HG03103 (cell line): ENCODE data around the gene CAMK4.

ENCODE experiments used
- ATAC-seq: cut with Tn5 transposase; IDR thresholded peaks from one replicate; pipeline ENCODE4 v1.9.1; 2021; ENCODE audit warnings: low read depth; ENCODE audit not compliant: unreplicated experiment

The CAMK4 gene

DNA sequence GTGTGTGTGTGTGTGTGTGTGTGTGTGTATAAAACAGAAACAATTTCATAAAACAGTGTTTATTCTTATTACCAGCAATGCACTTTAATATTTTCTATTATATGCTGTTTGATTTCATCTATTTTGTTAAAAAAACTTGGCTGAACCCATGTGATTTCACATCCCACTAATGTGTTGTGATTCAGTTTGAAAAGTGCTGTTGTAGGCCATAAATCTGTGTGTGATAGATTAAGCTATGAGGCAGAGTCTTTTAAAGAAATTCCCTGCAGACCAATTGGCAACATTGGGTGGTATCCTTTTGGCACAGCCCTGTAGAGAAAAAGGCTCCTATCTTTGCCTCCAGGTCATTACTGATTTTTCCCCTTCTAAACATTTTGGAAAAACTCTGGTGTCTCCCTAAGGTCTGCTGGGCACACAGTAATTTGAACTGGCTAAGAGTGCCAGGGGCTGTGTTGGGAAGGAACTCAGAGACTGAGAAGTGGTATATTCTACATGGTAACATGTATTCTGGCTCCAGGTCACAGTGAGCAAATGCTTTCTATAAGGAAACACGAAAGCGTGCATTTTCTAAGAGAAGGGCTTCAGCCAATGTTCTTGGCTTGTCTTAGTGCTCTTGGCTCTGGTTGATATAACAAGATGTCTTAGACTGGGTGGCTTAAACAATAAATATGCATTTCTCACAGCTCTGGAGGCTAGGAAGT lies 4.5 kb downstream of the CAMK4 start:
- no peak for ATAC-seq

DNA sequence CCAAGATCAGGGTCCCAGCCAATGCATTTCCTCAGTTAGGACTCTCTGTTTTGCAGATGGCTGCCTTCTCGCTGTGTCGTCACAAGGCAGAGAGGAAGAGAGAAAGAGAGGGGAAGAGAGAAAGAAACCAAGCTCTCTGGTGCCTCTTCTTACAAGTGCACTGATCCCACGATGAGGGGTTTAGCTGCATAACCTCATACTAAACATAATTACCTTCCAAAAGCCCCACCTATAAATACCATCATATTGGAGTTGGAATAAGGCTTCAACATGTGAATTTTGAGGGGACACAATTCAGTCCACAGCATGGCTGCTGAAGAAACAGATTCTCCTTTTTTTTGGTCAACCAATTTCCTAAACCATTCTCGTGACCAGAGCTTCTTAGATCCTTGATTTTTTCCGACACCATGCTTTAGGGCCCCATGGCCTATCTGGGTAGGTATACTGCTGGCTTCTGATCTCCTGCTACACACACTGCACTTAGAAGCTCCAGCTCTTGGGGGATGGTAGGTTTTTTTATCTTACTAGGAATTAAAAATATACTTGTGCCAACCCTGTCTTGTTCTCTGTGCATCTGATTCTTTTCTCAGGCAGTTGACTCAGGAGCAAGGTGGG lies 5.1 kb downstream of the CAMK4 start:
- no peak for ATAC-seq

DNA sequence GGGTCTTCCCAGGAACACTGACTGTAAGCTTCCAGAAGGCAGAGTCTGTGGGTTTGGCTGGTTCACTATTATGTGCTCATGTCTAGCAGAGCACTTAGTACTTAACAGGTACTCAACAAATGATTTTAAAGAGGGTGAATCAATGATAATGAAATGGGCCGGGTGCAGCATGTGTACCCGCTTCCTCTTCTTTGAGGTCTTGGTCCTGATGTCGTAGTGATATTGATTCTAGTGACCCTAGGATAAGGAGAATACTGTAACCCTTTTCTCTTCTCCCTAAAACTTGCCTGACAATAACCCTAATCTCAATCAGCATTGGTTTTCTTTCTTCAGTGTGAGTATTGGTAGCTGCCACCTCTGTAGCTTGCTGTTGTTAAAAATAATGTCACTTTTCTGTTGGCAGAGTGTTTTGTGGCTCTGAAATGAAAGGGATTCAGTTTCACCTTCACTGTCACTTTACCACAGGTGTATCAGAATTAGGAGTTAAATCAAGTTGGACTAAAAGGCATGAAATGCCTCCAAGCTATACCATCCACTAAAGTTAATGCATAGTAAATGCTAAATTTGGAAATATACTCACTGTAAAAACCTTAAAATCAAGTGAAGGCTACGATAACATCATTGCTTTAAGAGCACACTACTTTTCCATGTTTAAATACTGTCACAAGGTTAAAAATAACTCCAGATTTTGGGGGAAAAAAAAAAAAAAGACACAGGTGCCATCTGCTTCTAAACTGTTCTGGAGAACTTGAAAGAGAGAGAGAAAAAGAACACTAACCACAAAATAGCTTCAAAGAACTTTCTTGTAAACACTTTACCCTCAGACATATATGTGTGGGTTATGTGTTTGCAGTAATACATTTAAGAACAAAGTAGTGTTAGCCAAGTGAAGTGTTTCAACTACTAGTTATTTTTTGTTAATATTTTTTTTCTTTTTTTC lies 6.0 kb downstream of the CAMK4 start:
- ATAC-seq = no peak

DNA sequence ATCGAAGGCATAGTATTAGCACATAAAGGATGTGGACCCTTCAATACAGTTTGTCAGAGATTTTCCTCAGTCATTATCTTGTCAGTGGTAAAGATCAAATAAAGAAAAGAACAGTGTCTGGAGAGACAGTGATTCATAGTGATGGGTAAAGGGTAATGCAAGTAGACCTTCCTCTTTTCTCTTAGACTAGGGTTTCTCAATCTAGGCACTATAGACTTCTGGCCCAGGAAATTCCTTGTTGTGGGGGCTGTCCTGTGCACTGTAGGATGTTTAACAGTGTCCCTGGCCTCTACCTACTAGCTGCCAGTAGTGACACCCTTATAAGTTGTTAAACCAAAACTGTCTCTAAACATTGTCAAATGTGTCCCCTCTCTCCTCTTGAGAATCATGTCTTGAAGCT lies 6.9 kb downstream of the CAMK4 start:
- no peak for ATAC-seq

DNA sequence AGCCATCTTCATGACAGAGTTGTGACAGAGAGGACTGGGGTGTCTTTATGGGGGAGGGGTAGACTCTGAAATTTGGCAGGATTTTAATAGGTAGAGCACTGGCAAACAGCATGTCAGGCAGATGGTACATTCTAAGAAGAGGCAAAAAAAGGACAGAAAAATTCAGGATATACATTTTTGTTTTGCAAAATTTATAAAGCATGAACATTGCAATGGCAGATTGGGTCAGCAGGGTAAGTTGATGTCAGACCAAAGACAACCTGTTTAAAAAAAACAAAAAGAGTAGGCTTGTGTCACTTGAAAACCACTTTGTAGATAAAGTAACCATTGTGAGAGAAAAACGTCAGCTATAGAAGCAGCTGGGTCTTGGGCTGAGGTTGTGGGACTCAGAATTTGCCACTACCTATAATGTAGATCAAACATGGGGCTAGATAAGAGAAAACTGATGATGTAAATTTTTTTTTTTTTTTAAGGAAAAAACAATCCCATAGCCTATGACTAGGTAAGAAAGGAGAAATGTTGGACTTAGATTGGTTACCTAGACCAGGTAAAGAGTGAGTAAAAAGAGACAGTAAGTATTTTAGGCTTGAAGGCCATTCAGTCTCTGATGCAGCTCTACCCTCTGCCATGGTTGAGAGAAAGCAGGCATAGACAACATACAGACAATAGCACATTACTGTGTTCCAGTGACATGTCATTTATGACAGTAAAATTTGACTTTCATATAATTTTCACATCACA lies 8.3 kb downstream of the CAMK4 start:
- no peak for ATAC-seq

DNA sequence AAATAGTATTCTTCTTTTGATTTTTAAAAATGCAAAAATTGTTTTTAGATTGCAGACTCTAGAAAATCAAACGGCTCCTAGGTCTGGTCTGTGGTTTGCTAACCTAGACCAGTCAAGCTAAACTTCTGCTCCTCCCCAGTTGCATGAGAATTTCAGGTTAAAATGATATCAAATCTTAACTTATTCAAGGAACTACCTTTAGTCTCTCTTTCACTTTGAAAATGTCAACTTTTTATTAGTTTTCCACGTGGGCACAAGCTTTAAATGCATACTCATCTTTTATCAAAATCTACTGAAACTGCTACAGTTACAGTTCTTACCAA lies 8.8 kb downstream of the CAMK4 start:
- ATAC-seq = no peak

DNA sequence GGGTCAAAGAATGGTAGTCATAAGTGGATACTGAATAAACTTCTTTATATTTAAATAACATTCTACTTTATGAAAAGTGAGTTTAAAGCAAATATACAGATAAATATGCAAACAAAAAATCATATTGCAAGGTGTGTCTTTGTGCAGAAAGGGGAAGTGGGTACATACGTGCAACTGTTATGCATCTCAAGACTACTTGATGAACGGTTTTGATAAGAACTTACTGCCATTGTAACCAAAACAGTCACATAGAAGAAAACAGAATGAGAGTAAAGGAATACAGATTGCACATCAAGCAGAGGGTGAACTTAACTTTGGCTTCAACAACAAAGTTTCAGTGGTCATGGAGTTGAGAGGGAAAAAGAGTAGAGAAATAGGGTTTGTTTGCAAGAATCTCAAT lies 9.9 kb downstream of the CAMK4 start:
- no peak for ATAC-seq

DNA sequence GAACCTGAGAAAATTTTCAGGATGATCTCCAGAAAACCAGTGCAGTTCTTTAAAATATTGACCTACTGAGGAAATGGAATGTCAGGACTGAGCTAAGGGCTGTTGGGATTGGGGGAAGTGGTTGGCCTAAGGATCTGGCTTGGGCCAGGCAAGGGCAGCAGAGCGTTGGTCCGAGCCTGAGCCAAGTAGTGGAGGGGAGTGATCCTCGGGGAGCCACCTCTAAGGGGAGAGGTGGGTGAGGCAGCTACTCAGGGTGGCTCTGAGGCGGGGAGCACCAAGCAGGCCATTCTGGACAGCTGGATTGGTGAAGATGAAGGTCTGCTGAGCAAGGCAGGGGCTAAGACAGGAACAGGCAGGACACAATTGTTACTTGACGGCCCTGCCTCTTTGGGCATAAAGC lies 11.5 kb downstream of the CAMK4 start:
- no peak for ATAC-seq

DNA sequence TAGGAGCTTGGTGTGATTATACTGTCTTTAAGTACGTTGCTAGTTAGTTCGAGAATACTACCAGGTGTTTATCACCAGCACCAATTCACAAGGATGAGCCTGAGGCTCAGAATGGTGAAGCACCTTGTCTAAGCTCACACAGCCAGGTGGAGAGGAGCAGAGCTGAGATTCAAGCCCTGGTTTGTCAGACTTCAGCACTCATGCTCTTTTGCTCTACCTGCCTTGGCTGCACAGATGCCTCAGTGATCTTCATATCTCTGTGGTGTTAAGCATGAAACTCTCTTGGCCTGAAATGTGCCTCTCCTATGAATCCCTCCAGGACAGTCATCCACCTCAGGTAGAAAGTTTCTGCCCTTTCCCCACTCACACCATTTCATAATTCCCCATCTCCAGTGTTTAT lies 12.2 kb downstream of the CAMK4 start:
- ATAC-seq = no peak

DNA sequence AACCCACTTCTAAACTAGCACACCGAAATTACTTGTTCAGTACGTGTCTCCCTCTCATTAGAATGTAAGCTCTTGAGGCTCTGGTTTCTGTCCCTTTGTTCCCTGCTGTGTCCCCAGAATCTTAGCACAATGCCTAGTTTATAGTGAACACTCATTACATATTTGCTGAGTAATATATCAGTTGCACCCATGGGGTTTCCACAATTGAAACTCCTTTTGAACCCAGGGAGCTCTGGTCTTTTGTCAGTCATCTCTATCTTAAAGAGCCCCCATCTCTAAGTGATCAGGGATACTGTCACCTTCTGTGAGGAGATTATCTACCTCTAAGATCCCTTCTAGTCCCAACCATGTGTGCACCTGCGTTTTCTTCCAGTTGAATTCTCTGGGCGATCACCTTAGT lies 12.8 kb downstream of the CAMK4 start:
- no peak for ATAC-seq

DNA sequence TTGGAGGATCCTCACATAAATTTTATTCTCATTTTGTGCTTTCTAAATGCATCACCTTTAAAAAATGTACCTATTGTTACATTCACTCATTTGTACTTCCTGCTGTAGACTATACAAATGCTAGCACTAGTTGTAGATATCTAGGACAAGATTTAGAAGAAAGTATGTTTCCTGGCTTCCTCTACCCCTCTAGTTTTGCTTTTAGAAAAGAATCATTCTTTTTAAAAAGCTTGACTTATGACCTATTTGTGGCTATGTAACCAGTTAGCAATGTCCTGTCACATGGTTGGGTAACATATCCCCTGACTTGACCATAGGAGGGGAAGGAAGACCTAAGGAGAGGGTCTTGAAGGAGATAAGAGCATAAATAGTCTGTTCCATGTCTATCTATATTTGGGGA lies 13.3 kb downstream of the CAMK4 start:
- no peak for ATAC-seq

DNA sequence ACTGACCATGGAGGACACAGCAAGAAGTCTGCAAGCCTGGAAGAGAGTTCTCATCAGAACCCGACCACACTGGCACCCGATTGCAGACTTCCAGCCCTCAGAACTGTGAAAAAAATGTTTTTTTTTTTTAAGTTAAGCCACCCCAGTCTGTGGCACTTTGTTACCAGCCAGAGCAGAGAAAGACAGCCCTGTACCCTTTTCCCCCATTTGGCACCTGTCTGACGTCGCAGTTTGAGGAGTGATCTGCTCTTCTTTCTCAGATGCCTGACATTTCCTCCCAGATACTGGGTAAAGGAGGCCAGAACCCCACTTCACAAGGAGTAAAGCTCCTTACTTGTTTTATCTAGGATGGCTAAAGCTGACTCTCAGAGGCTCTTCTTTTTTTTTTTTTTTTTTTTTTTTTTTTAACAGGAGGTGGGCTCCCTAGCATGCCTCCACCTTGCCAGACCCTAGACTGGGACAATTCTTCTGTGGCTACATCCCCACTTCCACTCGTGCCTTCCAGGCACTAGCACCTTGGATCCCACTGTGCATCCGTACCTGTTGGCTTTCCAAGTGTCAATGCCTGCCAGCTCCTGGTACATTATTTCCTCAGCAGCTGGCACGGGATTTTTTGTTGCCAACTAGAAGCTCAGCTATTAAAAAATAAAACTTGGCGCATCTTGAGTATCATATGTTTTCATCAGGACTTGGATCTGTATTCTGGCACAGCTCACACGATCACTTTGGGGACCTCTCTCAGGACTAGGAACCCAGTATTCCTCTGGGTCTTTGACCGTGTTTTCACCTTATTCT lies 14.4 kb downstream of the CAMK4 start:
- ATAC-seq = no peak

DNA sequence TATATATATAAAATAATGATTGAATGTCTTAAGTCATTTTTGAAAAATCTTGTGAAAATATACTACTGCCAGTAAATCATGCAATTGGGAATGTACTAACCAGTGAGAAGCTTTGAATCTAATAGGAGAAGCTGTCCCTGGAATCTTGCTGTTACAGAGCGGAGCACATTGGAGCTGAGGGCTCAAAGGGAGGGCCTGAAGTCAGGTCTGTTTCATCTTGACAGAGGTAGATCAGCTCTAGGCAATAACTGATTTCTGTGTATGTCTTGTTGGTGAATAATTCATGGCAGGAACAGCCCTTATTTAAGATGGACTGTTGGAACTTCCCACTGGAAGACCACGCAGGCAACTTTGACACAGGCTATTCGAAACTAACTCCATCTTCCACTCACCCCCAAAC lies 17.5 kb downstream of the CAMK4 start:
- ATAC-seq = no peak

DNA sequence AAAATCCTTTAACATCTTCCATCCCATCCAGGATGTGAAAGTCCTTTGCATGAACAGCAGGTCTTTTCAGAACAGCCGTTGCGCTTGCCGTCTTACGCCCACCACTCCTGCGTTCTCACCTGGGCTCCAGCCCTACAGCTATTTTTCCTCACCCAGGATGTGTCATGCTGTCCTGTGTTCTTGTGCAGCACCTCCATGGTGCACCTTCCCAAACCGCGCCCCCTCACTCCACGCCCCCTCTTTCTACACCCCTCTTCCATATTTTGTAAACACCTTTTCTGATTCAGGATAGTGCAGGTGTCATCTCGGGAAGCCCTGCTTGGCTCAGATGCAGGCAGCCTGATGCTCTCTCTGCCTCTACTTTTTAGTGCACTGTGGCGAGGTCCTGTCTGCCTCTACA lies 18.4 kb downstream of the CAMK4 start:
- ATAC-seq = no peak

DNA sequence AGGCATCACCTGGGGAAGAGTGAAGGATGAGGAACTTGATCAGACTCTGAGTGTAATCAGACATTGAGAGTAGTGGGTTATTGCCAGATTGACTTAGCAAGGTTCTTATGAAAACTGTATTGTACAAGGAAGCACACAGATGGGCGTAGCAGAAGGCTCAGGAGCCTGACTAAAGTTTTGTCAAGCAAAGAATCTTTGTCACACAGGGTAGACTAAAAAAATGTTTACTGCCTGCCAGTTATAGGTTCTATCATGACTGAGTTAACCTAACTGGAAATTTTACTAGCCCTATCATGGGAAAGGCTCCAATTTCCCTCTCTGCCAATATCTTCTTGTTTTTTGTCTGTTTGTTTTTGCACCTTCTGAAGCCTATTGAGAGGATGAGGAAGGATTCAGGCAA lies 19.1 kb downstream of the CAMK4 start:
- no peak for ATAC-seq

DNA sequence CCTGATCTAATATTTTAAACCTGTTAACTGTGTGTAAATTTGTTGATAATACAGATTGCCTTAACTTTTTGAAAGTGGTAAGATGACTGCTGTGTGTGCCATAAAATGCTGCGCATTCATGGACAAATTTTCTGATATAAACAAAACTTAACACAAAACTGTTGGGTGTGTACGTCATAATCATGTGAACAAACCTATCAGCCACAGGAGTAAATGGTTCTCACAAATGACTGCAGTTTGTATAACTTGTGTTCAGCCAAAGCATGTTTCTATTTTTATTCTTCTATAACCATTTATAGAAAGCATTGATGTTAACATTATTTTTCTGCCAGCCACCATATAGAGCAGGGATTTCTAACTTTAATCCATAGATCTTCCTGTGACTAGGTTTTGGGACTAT lies 21.5 kb downstream of the CAMK4 start:
- ATAC-seq = no peak

DNA sequence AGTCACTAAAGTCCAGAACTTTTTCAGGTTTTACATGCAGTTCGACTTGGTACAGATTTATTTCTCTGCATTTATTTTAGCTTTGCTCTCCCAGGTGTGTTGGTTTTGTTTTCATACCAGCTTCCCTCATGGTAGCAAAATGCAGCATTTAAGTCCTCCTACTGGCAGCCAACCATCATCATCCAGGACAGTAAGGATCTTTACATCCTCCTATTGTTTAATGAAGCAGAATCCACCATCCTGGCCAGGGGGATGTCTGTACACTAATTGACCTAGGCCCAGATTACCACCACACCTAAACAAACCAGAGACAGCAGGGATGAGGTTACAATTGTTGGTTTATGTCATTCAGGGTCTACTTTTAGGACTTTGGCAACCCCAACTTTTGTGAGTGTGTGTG lies 22.3 kb downstream of the CAMK4 start:
- no peak for ATAC-seq

DNA sequence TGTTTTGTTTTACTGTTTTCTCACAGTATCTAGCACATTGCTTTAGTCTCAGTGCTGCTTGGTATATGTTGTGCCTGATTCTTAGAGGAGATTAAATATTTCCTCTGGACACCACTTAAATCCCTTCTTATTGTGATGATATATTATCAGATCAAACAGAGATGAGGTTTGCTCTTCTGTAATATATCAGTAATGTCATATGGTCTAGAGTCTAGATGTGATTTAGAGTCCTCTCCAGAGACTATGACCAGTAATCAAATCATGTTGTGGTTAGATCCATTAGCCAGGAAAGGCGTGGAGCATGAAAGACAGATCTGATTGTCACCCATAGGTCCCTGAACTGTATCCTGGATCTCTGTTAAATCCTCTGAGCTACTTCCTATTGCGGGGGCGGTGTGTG lies 24.4 kb downstream of the CAMK4 start:
- ATAC-seq = no peak

DNA sequence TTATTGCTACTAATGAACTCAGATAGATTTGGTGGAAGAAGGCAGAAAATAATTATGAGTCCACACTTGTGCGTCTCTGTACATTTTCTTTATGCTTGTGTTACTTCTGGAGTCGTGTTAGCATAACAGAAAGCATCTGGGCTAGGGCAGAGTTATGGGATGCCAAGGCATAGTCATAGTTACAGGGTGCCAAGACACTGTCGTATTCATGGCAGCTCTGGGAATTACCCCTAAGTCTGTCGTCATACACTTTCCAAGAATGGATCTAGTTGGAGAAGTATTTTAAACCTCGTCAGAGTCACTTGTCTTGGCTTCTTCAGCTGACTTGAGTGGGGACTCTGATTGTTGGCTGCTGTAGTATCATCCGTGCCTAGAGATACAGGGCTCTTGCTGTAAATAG lies 27.7 kb downstream of the CAMK4 start:
- ATAC-seq = no peak

DNA sequence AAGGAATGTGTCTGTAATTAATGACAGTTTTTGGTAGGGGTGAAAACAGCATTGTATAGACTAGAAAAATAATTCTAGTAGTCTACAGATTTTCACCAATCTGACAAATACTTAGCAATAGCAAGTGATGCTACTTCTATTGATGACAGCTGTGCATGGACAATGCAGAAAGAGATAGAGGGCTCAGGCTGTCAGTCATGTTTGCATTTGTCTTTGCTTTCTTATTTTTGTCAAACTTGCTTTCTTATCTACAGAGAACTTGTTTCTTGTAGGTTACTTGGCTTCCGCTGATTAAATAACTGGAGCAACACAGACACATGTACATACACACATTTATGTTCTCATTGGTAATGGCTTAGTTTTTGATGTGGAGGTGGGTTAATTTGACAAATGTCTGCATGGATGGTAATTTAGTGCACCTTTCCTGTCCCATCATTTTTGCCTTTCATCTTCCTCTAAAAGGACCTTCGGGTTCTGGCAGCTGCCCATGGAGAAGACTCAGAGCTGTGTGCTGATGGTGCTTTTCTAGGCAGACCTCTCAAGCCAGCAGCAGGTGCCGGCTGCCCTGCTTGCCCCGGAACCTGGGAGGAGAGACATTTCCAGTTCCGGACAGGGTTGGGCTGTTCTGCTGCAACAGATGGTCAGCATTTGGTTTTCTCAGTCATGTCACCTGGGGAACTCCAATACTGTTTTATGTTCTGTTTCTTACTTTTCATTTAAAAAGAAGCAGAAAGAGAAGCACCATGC lies 28.8 kb downstream of the CAMK4 start:
- peak; percentile 43 for ATAC-seq
